ENCODE measurements around the gene FHIT. TPM values are rescaled to one million over a fixed set of nuclear protein-coding genes. Genes with fewer than 3 reads are reported as not detected.

FHIT gene
- total RNA-seq, 2 donors from 2014 or later, result 10.4 to 15.8 TPM

GRCh38 chr3:60622349-60622748 is 628.9 kb downstream of the FHIT start:
- intact Hi-C loops (cut with DNase I), result no loop called here
- no peaks in the 10 kb centered on the region for H3K36me3 ChIP-seq (replicated peaks in 1 of 2; ENCODE audit: insufficient read depth in 1 of 2, low read depth in 2 of 2)
- no peaks in the 10 kb centered on the region for H3K9me3 ChIP-seq
- DNase-seq (no peak), ATAC-seq (no peak)
- no peak overlapping the region for H3K27ac ChIP-seq
- 43 to 81% methylated on average over 1 of the region's 1 CpG for WGBS, 2 donors
- no peak for TF ChIP-seq POLR2A (IDR thresholded peaks at IDR 0.05)
- H3K4me3 ChIP-seq, result no peak overlapping the region
- H3K27me3 ChIP-seq, result no peaks in the 10 kb centered on the region
- no peaks in the 10 kb centered on the region for H3K4me1 ChIP-seq

- Histone ChIP-seq H3K4me1 (no peaks in the 10 kb centered on the region), H3K27ac (no peak overlapping the region), H3K4me3 (no peak overlapping the region), H3K27me3 (no peaks in the 10 kb centered on the region), H3K36me3 (replicated peaks in 1 of 2; ENCODE audit: insufficient read depth in 1 of 2, low read depth in 2 of 2) (no peaks in the 10 kb centered on the region), H3K9me3 (no peaks in the 10 kb centered on the region)
- 38 to 60% methylated on average over 2 of the region's 2 CpGs for WGBS, 2 donors
- no peak for TF ChIP-seq CTCF (IDR thresholded peaks at IDR 0.05)
- DNase-seq, result no peak
- ATAC-seq, result no peak
- intact Hi-C loops (cut with DNase I), result no loop called here
Measured at GRCh38 chr3:60617188-60617587, 634.1 kb downstream of the FHIT start.

GRCh38 chr3:60613769-60614303 is 637.4 kb downstream of the FHIT start:
- DNase-seq (no peak), ATAC-seq (no peak)
- TF ChIP-seq CTCF (IDR thresholded peaks at IDR 0.05), result no peak
- no peak for TF ChIP-seq POLR2A (IDR thresholded peaks at IDR 0.05)
- H3K36me3 ChIP-seq (replicated peaks in 1 of 2; ENCODE audit: insufficient read depth in 1 of 2, low read depth in 2 of 2), result no peaks in the 10 kb centered on the region
- no peaks in the 10 kb centered on the region for H3K4me1 ChIP-seq
- H3K27me3 ChIP-seq, result no peaks in the 10 kb centered on the region
- H3K9me3 ChIP-seq, result no peaks in the 10 kb centered on the region
- no peak overlapping the region for H3K27ac ChIP-seq
- no peak overlapping the region for H3K4me3 ChIP-seq
- intact Hi-C loops (cut with DNase I), result no loop called here
- 88 to 94% methylated on average over 1 of the region's 1 CpG for WGBS, 2 donors

GRCh38 chr3:60610441-60611112 is 640.7 kb downstream of the FHIT start:
- intact Hi-C loops (cut with DNase I), result no loop called here
- Histone ChIP-seq H3K4me1 (no peaks in the 10 kb centered on the region), H3K27ac (no peak overlapping the region), H3K27me3 (no peaks in the 10 kb centered on the region), H3K36me3 (replicated peaks in 1 of 2; ENCODE audit: insufficient read depth in 1 of 2, low read depth in 2 of 2) (no peaks in the 10 kb centered on the region), H3K4me3 (no peak overlapping the region), H3K9me3 (no peaks in the 10 kb centered on the region)
- DNase-seq (peak; percentile 25 to 69 (median 39)), ATAC-seq (peak; percentile 55)
- TF ChIP-seq POLR2A (IDR thresholded peaks at IDR 0.05) (no peak), CTCF (IDR thresholded peaks at IDR 0.05) (no peak)
- WGBS, 2 donors, result 82 to 92% methylated on average over 7 of the region's 7 CpGs

- no peak overlapping the region for H3K27ac ChIP-seq
- ATAC-seq (no peak), DNase-seq (no peak)
- no peak overlapping the region for H3K4me3 ChIP-seq
- no peaks in the 10 kb centered on the region for H3K27me3 ChIP-seq
- H3K36me3 ChIP-seq (replicated peaks in 1 of 2; ENCODE audit: insufficient read depth in 1 of 2, low read depth in 2 of 2), result no peaks in the 10 kb centered on the region
- intact Hi-C loops (cut with DNase I), result no loop called here
- TF ChIP-seq CTCF (IDR thresholded peaks at IDR 0.05) (no peak), POLR2A (IDR thresholded peaks at IDR 0.05) (no peak)
- H3K9me3 ChIP-seq, result no peaks in the 10 kb centered on the region
- WGBS, 2 donors, result 92% methylated on average over 4 of the region's 4 CpGs
- H3K4me1 ChIP-seq, result no peaks in the 10 kb centered on the region
Measured at GRCh38 chr3:60609446-60609845, 641.8 kb downstream of the FHIT start.
